IPS DF 6.9 (cell line): ENCODE measurements around the gene MARVELD3.
"Not testable (repeated sequence)": the region's sequence is repeated elsewhere in the genome, so short reads cannot be mapped to it uniquely, and the experiment has no call there.

Experiments
- DNase-seq: peaks from one replicate; pipeline ENCODE4 v3.0.0-alpha.2; 2013; ENCODE audit warnings: low read depth, low spot score
- H3K27ac ChIP-seq: one replicate; pipeline ENCODE4 v1.5.1; 2013; ENCODE audit warnings: low read length, control low read depth
- H3K27me3 ChIP-seq: 2 replicates; pipeline ENCODE4 v1.6.1; 2013; ENCODE audit warnings: mild to moderate bottlenecking, low read length; ENCODE audit not compliant: control insufficient read depth, insufficient read depth
- H3K36me3 ChIP-seq: 2 replicates; pipeline ENCODE4 v1.6.1; 2013; ENCODE audit warnings: low read length; ENCODE audit not compliant: control insufficient read depth, insufficient read depth
- H3K4me1 ChIP-seq: 2 replicates; pipeline ENCODE4 v1.6.1; 2013; ENCODE audit warnings: low read length; ENCODE audit not compliant: control insufficient read depth, insufficient read depth
- H3K4me3 ChIP-seq: 2 replicates; pipeline ENCODE4 v1.5.1; 2013; ENCODE audit warnings: mild to moderate bottlenecking, low read length
- H3K9me3 ChIP-seq: 2 replicates; pipeline ENCODE4 v1.6.1; 2013; ENCODE audit warnings: low read length, inconsistent platforms; ENCODE audit not compliant: control insufficient read depth, insufficient read depth
- WGBS: extraction: QIAGEN DNeasy Blood & Tissue Kit; methylation state at CpG from one replicate; pipeline ENCODE4 v1.1.7; 2013; ENCODE audit warnings: mixed read lengths, missing lambda C conversion rate; ENCODE audit not compliant: insufficient read length, insufficient coverage; 5-methylcytosine and 5-hydroxymethylcytosine counted together

MARVELD3 gene

GRCh38 chr16:71670537-71670936 lies 44.6 kb downstream of the MARVELD3 start:
- Histone ChIP-seq H3K27me3 (no peaks in the 10 kb centered on the region), H3K36me3 (peaks cover 12% of the 10 kb centered on the region; the same call in 1 of the 2 replicates), H3K9me3 (no peaks in the 10 kb centered on the region), H3K27ac (no peak overlapping the region), H3K4me1 (no peaks in the 10 kb centered on the region), H3K4me3 (no peak overlapping the region)
- no peak for DNase-seq
- WGBS = no CpG with 5 or more reads among the region's 4 CpGs

- WGBS = no CpG with 5 or more reads among the region's 3 CpGs
- Histone ChIP-seq H3K9me3 (no peaks in the 10 kb centered on the region), H3K27ac (no peak overlapping the region), H3K4me3 (no peak overlapping the region), H3K27me3 (no peaks in the 10 kb centered on the region), H3K4me1 (no peaks in the 10 kb centered on the region), H3K36me3 (peaks cover 14% of the 10 kb centered on the region; the same call in 1 of the 2 replicates)
- no peak for DNase-seq
Measured at GRCh38 chr16:71671165-71671564, 45.2 kb downstream of the MARVELD3 start.

DNA sequence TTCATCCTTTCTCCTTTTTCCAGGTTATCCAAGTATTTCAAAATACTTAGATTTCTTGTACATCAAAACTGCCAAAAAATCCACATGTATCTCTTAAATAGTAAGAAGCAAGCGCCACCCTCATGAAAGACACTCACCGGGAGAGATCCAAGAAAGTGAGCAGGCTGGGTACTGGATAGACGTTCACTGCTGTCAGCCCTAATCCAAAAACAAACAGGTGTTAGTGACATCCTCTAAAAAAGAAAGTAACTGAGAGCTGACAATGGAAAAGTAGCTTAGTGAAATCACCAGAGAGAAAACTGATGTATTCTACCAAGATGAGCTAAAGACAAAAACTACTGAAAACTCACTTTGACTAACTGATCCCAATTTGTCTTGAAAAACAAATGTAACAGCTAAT lies 46.1 kb downstream of the MARVELD3 start:
- H3K4me3 ChIP-seq = no peak overlapping the region
- WGBS = no CpG with 5 or more reads among the region's 3 CpGs
- DNase-seq = no peak
- no peaks in the 10 kb centered on the region for H3K27me3 ChIP-seq
- peaks cover 14% of the 10 kb centered on the region; the same call in 1 of the 2 replicates for H3K36me3 ChIP-seq
- no peak overlapping the region for H3K27ac ChIP-seq
- no peaks in the 10 kb centered on the region for H3K4me1 ChIP-seq
- no peaks in the 10 kb centered on the region for H3K9me3 ChIP-seq

- no peaks in the 10 kb centered on the region for H3K9me3 ChIP-seq
- H3K27me3 ChIP-seq = no peaks in the 10 kb centered on the region
- no peak overlapping the region for H3K27ac ChIP-seq
- no peaks in the 10 kb centered on the region for H3K4me1 ChIP-seq
- no peak overlapping the region for H3K4me3 ChIP-seq
- DNase-seq = no peak
- no CpG with 5 or more reads among the region's 5 CpGs for WGBS
- peaks cover 14% of the 10 kb centered on the region; the same call in 1 of the 2 replicates for H3K36me3 ChIP-seq
Measured at GRCh38 chr16:71672803-71673581, 47.0 kb downstream of the MARVELD3 start.

GRCh38 chr16:71673582-71673973 lies 47.6 kb downstream of the MARVELD3 start:
- no CpG with 5 or more reads among the region's 1 CpG for WGBS
- Histone ChIP-seq H3K9me3 (no peaks in the 10 kb centered on the region), H3K4me3 (no peak overlapping the region), H3K27me3 (no peaks in the 10 kb centered on the region), H3K4me1 (no peaks in the 10 kb centered on the region), H3K27ac (no peak overlapping the region), H3K36me3 (peaks cover 17% of the 10 kb centered on the region; the same call in 1 of the 2 replicates)
- no peak for DNase-seq

DNA sequence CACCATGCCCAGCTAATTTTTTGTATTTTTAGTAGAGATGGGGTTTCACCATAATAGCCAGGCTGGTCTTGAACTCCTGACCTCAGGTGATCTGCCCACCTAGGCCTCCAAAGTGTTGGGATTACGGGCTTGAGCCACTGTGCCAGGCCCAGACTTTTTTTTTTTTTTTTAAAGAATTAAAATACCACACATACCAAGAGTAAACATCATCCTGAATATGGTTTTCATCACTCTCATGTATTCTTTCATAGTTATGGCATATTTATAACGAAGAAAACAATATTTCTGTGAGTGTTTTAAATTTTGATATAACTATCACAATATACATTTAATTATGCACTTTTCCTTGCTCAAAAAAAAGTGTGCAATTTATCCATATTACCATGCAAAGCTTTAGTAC lies 48.2 kb downstream of the MARVELD3 start:
- H3K27me3 ChIP-seq = no peaks in the 10 kb centered on the region
- H3K36me3 ChIP-seq = peaks cover 16% of the 10 kb centered on the region; the same call in 1 of the 2 replicates
- DNase-seq = no peak
- no peaks in the 10 kb centered on the region for H3K9me3 ChIP-seq
- no peak overlapping the region for H3K27ac ChIP-seq
- no peak overlapping the region for H3K4me3 ChIP-seq
- WGBS = no CpG with 5 or more reads among the region's 2 CpGs
- no peaks in the 10 kb centered on the region for H3K4me1 ChIP-seq

- no CpG with 5 or more reads among the region's 3 CpGs for WGBS
- no peak overlapping the region for H3K4me3 ChIP-seq
- DNase-seq = no peak
- H3K9me3 ChIP-seq = no peaks in the 10 kb centered on the region
- no peaks in the 10 kb centered on the region for H3K27me3 ChIP-seq
- H3K36me3 ChIP-seq = peaks cover 13% of the 10 kb centered on the region; the same call in 1 of the 2 replicates
- H3K4me1 ChIP-seq = no peaks in the 10 kb centered on the region
- H3K27ac ChIP-seq = no peak overlapping the region
Measured at GRCh38 chr16:71675380-71675779, 49.4 kb downstream of the MARVELD3 start.

- Histone ChIP-seq H3K4me1 (no peaks in the 10 kb centered on the region), H3K27ac (no peak overlapping the region), H3K27me3 (no peaks in the 10 kb centered on the region), H3K4me3 (no peak overlapping the region), H3K9me3 (no peaks in the 10 kb centered on the region), H3K36me3 (peaks cover 13% of the 10 kb centered on the region; the same call in 1 of the 2 replicates)
- WGBS = no CpG with 5 or more reads among the region's 5 CpGs
- DNase-seq = no peak
Measured at GRCh38 chr16:71676236-71676635, 50.3 kb downstream of the MARVELD3 start.

DNA sequence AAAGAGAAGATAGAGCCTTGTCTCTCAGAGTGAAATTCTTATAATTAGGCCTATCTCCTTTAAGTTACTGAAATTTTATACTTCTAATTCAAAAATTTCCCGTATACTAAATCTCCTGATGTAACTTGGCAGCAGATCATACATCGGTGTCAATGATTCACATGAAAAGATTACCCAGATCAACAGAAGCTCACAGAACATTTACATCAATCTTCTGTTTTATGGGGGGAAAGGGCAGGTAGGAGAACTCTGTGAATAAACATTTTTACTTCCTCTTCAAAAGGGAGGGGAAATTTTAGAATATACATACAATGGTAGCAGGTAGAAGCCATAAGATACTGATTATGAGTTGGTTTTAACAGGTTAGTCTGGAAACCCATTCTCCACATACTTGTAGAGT lies 55.4 kb downstream of the MARVELD3 start:
- DNase-seq = no peak

GRCh38 chr16:71684280-71684679 lies 58.3 kb downstream of the MARVELD3 start:
- H3K36me3 ChIP-seq, DNase-seq, H3K4me3 ChIP-seq, H3K4me1 ChIP-seq, H3K27me3 ChIP-seq, H3K9me3 ChIP-seq, H3K27ac ChIP-seq: not testable (repeated sequence)
- WGBS = no CpG with 5 or more reads among the region's 12 CpGs

More for the DNA sequence above, 55.4 kb downstream of the MARVELD3 start:
- H3K27me3 ChIP-seq = no peaks in the 10 kb centered on the region
- peaks cover 4% of the 10 kb centered on the region; the same call in 1 of the 2 replicates for H3K36me3 ChIP-seq
- no peak overlapping the region for H3K27ac ChIP-seq
- no CpG with 5 or more reads among the region's 2 CpGs for WGBS
- no peak overlapping the region for H3K4me3 ChIP-seq
- H3K9me3 ChIP-seq = no peaks in the 10 kb centered on the region
- no peaks in the 10 kb centered on the region for H3K4me1 ChIP-seq
